SU-DHL-6 (cell line): Measurements from ENCODE around the gene ATP5PO.

Source experiments
- H2AFZ ChIP-seq: fragments of 200-600 bp; sonication (generic); 2 replicates; pipeline ENCODE4 v1.6.1; 2014; ENCODE audit warnings: low read depth, mild to moderate bottlenecking, moderate library complexity, mixed read lengths, antibody characterized with exemption, low read length; ENCODE audit not compliant: severe bottlenecking
- H3F3A ChIP-seq: fragments of 200-600 bp; shearing (Covaris generic); 2 replicates; pipeline ENCODE4 v1.6.0; 2016; ENCODE audit warnings: antibody characterized with exemption, mild to moderate bottlenecking; ENCODE audit not compliant: insufficient read depth
- H3K27ac ChIP-seq: fragments of 200-600 bp; sonication (generic); 2 replicates; pipeline ENCODE4 v1.5.1; 2016; ENCODE audit warnings: low read depth, mild to moderate bottlenecking, low read length, moderate library complexity, mixed read lengths
- H3K27me3 ChIP-seq: fragments of 200-600 bp; sonication (generic), shearing (Covaris generic); 2 replicates; pipeline ENCODE4 v1.6.0; 2014; ENCODE audit warnings: mild to moderate bottlenecking, low read length
- H3K36me3 ChIP-seq: fragments of 200-600 bp; sonication (generic); 2 replicates; pipeline ENCODE4 v1.6.1; 2014; ENCODE audit warnings: mild to moderate bottlenecking, low read length, mixed read lengths
- H3K4me2 ChIP-seq: fragments of 300-600, 200-600 bp; shearing (Covaris generic), sonication (generic); 2 replicates; pipeline ENCODE4 v1.6.0; 2014; ENCODE audit warnings: low read length, low read depth, mild to moderate bottlenecking; ENCODE audit not compliant: poor library complexity, severe bottlenecking
- H3K4me3 ChIP-seq: fragments of 200-600 bp; sonication (generic); 2 replicates; pipeline ENCODE4 v1.5.1; 2014; ENCODE audit warnings: antibody characterized with exemption, low read length, mild to moderate bottlenecking, mixed read lengths; ENCODE audit not compliant: insufficient read depth, poor library complexity, severe bottlenecking
- H3K79me2 ChIP-seq: fragments of 200-600 bp; sonication (generic); 2 replicates; pipeline ENCODE4 v1.6.1; 2014; ENCODE audit warnings: mild to moderate bottlenecking, low read length, moderate library complexity; ENCODE audit not compliant: insufficient read depth
- H3K9ac ChIP-seq: fragments of 200-600 bp; sonication (generic); 2 replicates; pipeline ENCODE4 v1.7.0; 2014; ENCODE audit warnings: mild to moderate bottlenecking, low read length
- H3K9me2 ChIP-seq: fragments of 200-600 bp; sonication (generic); replicated peaks from 2 replicates; pipeline ENCODE4 v1.6.1; 2014; ENCODE audit warnings: low read length; ENCODE audit not compliant: insufficient read depth
- H3K9me3 ChIP-seq: fragments of 200-600 bp; sonication (generic); 2 replicates; pipeline ENCODE4 v1.6.1; 2014; ENCODE audit warnings: low read length, mixed read lengths; ENCODE audit not compliant: insufficient read depth
- H4K20me1 ChIP-seq: fragments of 200-600 bp; sonication (generic); 2 replicates; pipeline ENCODE4 v1.6.1; 2014; ENCODE audit warnings: low read depth, mild to moderate bottlenecking, antibody characterized with exemption, low read length, moderate library complexity, mixed read lengths
- EZH2phosphoT487 ChIP-seq: fragments of 200-600 bp; sonication (generic), shearing (Covaris generic); conservative IDR thresholded peaks from 2 replicates; pipeline ENCODE4 v1.6.1; 2018; ENCODE audit warnings: mild to moderate bottlenecking, antibody characterized with exemption, low read length, moderate library complexity, mixed read lengths
- TF ChIP-seq, protein P1 (sequence below): fragments of 200-600 bp; sonication (generic); IDR thresholded peaks from one replicate; pipeline ENCODE4 v1.5.1; 2017; ENCODE audit warnings: antibody characterized with exemption, mild to moderate bottlenecking, low read length, moderate library complexity; ENCODE audit not compliant: insufficient read depth, poor library complexity, severe bottlenecking

Gene ATP5PO

DNA sequence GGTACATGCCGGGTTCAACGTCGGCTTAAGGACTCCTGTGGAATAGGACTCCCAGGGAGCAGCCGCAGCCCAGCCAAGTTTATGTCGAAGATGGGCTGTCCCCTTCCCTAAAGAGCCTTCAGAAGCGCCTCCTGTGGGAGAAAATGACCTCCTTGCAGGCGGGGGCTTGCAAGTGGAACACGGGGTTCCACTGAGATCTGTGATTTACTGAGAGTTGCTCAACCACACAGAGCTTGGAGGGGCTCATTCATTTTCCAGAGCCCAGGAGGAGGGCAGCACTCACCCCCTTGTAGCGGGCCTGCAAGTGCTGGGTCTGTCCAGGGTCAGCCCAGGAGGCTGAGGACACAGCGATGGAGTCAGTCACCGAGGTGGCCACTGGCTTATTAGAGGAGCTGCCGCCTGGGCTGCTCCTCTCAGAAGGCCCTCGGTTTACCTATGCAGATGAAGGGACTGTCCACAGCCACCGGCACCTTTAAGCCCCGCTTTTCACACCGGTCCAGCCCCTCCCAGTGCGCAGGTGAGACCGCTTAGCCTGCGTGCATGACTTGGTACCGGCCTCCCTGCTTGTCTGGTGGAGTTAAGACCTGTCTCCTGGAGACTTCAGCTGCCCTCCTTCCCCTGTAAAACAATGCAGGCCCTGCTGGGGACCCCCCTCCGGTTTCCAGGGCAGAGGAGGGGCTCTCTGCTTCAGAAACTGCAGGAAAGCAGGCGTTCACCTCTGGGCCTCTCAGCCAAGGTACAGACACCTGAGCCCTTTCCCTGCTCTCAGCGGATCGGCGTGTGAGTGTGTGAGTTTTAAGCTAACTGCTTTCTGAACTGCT, 57.5 kb downstream of the ATP5PO start:
- no peak overlapping the region for H3K9ac ChIP-seq
- H3K4me2 ChIP-seq, result no peak overlapping the region
- H3K36me3 ChIP-seq, result no peaks in the 10 kb centered on the region
- H3K9me3 ChIP-seq, result no peaks in the 10 kb centered on the region
- no peak for TF ChIP-seq EZH2phosphoT487
- TF ChIP-seq, protein P1, sequence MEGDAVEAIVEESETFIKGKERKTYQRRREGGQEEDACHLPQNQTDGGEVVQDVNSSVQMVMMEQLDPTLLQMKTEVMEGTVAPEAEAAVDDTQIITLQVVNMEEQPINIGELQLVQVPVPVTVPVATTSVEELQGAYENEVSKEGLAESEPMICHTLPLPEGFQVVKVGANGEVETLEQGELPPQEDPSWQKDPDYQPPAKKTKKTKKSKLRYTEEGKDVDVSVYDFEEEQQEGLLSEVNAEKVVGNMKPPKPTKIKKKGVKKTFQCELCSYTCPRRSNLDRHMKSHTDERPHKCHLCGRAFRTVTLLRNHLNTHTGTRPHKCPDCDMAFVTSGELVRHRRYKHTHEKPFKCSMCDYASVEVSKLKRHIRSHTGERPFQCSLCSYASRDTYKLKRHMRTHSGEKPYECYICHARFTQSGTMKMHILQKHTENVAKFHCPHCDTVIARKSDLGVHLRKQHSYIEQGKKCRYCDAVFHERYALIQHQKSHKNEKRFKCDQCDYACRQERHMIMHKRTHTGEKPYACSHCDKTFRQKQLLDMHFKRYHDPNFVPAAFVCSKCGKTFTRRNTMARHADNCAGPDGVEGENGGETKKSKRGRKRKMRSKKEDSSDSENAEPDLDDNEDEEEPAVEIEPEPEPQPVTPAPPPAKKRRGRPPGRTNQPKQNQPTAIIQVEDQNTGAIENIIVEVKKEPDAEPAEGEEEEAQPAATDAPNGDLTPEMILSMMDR, result no peak
- no peaks in the 10 kb centered on the region for H4K20me1 ChIP-seq
- no peaks in the 10 kb centered on the region for H3F3A ChIP-seq
- no peak overlapping the region for H3K27ac ChIP-seq
- H3K27me3 ChIP-seq, result no peaks in the 10 kb centered on the region
- H3K9me2 ChIP-seq, result no peaks in the 10 kb centered on the region
- H3K79me2 ChIP-seq, result no peaks in the 10 kb centered on the region
- no peak overlapping the region for H2AFZ ChIP-seq
- H3K4me3 ChIP-seq, result no peak overlapping the region

DNA sequence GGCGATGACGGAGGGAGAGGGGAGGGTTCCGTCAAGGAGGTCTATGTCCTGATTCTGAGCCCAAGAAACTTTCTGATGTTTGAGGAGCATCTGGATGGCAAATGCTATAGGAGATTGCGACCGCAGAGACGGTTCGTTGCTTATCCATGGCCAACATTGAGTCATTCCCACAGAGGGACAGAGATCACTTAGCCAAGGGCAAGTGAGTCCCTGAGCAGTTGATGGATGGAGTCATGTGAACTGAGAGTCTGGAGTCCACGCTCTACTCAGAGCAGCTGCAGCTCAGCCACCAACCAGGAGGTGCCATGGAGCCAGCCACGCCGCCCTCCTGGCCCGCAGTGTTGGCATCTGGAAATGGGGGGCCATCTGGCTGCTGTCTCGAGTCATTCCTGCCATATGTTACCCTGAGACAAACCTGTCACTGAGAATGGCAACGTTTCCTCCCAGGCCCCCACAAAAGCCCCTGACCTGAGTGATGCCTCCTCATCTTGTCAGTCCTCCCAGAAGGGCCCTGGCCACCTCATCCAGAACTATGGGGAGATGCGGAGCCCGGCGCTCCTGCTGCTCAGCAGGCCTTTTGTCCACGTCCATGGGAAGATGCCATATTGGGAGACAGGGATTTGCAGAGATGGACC, 58.6 kb downstream of the ATP5PO start:
- Histone ChIP-seq H2AFZ (no peak overlapping the region), H3K4me2 (no peak overlapping the region), H3K9me3 (no peaks in the 10 kb centered on the region), H3K4me3 (no peak overlapping the region), H3K36me3 (no peaks in the 10 kb centered on the region), H4K20me1 (no peaks in the 10 kb centered on the region), H3K9ac (no peak overlapping the region), H3K27me3 (no peaks in the 10 kb centered on the region), H3K79me2 (no peaks in the 10 kb centered on the region), H3K27ac (no peak overlapping the region), H3K9me2 (no peaks in the 10 kb centered on the region), H3F3A (no peaks in the 10 kb centered on the region)
- TF ChIP-seq, protein P1, result no peak
- no peak for TF ChIP-seq EZH2phosphoT487

DNA sequence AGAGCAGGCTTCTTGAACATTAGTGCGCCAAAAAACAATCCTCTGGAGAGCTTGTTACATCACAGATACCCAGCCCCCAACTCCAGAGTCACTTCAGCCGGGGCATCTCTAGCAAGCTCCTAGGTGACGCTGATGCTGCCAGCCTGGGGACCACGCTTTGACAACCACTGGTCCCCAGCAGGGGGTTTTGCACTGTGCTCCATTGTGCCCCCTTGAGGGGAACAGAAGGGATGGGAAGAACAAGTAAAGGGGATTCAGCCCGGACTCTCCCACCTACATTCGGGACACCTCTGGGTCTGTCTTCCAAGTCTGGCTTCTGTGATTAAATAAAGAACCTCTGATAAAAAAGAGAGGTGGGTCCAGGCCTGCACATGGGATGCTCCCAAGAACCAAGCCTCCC, 60.4 kb downstream of the ATP5PO start:
- Histone ChIP-seq H3K9me3 (no peaks in the 10 kb centered on the region), H2AFZ (no peak overlapping the region), H4K20me1 (no peaks in the 10 kb centered on the region), H3K27me3 (no peaks in the 10 kb centered on the region), H3K27ac (no peak overlapping the region), H3K9ac (no peak overlapping the region), H3K79me2 (no peaks in the 10 kb centered on the region), H3F3A (no peaks in the 10 kb centered on the region), H3K36me3 (no peaks in the 10 kb centered on the region), H3K9me2 (no peaks in the 10 kb centered on the region), H3K4me2 (no peak overlapping the region), H3K4me3 (no peak overlapping the region)
- TF ChIP-seq EZH2phosphoT487, result no peak
- TF ChIP-seq, protein P1, result peak; percentile 32
